ENCODE data around the gene ABCA7. TPM values are rescaled to one million over a fixed set of nuclear protein-coding genes. Genes with fewer than 3 reads are reported as not detected.
"Not testable (repeated sequence)": the region's sequence is repeated elsewhere in the genome, so short reads cannot be mapped to it uniquely, and the experiment has no call there.

ABCA7 gene
- total RNA-seq, 1 donor from 2014 or later, result 9.4 TPM

DNA sequence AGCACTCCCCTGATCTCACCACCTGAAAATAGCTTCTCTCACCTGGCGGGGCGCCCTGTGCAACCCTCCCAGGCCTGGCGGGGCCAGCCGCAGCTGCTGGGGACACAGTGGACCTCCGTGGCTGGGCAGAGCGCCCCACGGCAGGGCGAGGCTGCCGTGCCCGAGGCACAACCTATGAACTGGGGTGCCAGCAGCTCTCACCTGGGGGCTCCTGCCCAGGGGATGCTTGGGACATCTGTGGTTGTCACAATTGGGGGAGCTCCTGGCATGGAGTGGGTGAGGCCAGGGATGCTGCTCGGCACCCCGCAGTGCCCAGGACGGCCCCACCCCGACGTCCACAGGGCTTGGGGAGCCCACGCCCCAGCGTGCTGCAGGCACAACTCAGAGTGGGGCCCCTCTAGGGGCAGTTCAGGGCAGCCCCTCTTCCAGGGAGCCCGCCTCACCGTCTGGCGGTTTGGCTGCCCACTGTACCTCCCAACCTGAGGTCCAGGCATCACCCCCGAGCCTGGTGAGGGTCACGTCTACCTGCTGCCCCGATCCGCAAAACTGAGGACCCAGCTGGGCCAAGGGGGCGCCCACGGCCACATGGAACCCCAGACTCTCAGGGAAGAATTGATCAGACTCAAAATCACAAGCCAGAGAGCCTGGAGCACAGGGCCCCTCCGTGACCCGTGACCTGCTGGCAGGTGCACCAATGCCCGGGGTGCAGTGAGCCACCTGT, 24.7 kb upstream of the ABCA7 start:
- DNase-seq (no peak), ATAC-seq (no peak)
- intact Hi-C loops (cut with micrococcal nuclease), result no loop called here

DNA sequence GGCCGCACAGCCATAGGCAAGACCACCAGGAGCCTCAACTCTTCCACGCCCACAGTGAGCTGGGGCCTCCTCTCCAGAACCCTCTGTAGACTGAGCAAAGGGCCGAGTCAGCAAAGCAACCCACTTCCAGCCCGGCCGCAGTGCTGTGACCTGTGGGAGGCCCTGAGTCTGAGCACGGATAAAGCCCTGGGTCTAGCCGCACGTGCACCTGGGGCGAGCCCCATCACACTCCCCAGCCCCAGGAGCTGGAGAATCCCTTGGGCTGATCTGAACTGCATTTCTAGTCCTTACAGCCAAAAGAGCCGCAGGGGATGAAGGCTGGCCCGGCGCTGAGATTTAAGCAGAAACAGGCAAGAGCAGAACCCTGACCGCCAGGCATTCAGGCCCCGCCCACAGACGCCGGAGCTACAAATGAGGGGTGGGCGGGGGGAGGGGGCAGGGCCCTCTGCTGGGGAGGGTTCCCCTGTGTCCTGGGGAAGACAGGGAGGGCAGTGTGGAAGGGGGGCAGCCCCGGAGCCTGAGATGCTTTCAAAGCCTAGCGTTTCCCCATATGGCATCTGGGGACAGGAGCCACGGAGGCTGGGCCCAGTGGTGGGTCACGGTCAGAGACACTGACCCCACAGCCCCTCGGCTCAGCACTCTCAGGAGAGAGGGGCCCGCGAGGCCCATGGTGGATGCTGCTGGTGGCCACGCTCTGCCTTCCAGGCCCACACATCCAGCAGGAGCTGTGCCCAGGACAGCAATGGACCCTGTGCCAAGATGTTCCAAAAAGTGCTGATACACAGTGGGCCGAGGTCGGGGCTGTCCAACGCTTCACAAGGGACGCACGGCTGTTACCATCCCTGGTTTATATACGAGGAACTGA, 23.9 kb upstream of the ABCA7 start:
- DNase-seq (no peak), ATAC-seq (no peak)
- intact Hi-C loops (cut with micrococcal nuclease), result no loop called here

DNA sequence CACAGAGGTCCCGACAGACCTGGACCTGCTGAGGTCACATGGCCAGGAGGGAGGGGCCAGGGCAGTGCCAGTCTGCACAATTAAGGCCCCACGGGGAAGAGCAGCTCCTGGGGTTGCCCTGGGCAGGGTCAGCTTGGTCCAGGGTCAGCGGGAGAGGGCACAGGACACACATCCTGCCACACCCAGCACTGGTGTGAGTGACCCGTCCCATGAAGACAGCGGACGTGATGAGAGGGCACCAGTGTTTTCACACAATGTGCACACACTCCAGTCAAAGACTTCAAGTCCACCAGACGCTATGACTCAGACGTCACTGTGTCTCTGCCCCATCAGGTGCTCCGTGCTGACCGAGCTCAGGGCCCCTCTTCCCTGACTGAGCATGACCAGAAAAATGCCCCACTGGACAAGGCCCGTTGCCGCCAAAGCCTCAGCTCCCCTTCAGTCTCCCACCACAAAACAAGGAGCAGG, 23.2 kb upstream of the ABCA7 start:
- no peak for ATAC-seq
- DNase-seq, result no peak
- intact Hi-C loops (cut with micrococcal nuclease), result no loop called here

DNA sequence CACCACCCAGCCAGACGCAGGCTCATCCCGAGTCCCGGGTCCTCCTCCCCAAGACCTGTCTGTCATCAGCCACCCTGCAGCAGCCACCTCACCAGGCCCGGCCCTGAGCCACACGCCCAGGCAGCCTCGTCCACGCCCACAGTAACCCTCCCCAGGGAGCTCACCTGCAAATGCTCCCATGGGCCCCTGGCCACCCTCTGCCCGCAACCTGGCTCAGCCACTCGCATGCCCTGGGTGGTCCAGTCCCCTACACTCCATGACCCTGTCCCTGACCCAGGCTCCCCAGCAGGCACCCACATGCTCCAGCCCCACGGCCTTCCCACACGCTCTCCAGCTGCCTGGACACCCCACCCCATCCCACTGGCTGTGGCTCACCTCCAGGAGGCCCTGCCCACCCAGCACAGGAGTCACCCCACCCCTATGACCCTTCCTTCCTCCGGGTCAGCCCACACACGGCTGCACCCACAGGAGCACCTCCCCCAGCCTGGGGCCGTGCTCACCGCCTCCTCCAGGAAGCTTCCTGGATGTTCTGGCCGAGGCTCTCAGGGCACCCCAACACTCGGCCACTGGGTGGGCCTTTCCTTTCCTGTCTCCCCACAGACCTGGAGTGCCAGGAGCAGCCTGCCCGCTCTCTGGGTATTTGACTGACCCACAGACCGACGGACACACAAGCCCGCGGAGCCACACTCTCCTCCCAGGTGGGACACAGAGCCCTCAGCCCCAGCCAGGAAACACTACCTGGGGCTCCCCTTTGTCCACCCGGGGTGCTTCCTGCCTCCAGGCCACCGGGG, 22.6 kb upstream of the ABCA7 start:
- intact Hi-C loops (cut with micrococcal nuclease), result no loop called here
- no peak for DNase-seq
- no peak for ATAC-seq

DNA sequence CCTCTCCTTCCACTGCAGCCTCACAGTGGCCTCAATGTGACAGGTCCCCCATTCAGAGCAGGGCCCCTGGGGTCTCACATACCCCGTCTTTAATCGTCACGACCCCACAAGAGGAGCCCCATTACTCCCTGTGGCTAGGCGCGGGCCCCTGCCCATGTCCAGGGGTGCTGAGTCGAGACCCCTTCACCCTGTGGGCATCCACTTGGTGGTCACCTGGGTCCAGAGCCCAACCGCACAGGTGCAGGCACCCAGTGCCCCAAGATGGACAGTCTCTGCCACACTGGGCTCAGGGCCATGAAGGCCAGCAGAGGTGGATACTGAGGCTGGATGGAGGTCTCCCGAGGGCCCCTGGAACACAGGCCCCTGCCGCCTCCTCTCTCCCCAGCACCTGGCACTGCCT, 22.0 kb upstream of the ABCA7 start:
- ATAC-seq, result no peak
- intact Hi-C loops (cut with micrococcal nuclease), result no loop called here
- DNase-seq, result no peak

DNA sequence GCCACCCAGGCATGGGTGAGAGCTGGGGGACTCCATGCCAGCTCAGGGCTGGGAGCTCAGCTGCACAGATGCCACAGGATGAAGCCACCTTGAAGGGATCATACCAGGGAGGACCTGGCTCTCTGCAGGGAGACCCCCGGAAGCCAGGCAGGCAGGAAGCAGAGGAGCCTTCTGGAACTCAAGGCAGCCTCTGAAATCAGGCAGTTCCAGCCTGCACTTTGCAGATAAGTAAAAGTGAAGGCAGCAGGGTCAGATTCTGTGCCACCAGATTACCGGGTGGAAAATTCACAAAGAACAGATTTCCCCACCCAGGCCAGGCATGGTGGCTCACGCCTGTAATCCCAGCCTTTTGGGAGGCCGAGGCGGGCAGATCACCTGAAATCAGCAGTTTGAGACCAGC, 21.5 kb upstream of the ABCA7 start:
- no peak for ATAC-seq

DNA sequence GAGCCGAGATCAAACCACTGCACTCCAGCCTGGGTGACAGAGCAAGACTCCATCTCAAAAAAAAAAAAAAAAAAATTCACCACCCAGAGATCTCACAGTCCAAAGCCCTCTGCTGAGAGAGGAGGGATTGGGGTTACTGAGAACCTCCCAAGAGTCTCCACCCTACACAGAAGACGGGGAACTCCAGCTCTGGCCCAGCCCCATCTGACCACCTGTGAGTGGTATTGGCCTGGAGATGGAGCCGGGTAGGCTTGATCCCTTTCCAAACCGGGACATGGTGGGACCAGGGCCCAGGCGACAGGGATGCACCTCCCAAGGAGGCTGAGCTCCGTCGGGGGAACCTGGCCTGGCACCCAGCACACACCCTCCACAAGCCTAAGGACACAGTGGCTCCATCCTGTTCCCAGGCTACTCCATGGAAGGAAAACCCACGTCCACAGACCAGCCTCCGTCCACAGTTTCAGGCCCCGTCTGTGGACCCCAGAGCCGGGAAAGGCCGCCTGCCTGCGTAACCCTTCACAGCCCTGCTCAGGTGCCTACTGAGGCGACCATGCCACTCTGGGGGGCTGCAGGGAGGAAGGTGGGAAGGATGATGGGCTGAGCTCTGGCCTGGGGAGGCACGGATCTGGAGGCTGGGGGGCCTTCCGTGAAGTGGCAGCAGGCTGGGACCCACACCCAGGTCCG, 20.8 kb upstream of the ABCA7 start:
- DNase-seq (no peak), ATAC-seq (no peak)
- intact Hi-C loops (cut with micrococcal nuclease), result no loop called here

More for the DNA sequence above, 21.5 kb upstream of the ABCA7 start:
- intact Hi-C loops (cut with micrococcal nuclease), result no loop called here
- DNase-seq, result no peak

DNA sequence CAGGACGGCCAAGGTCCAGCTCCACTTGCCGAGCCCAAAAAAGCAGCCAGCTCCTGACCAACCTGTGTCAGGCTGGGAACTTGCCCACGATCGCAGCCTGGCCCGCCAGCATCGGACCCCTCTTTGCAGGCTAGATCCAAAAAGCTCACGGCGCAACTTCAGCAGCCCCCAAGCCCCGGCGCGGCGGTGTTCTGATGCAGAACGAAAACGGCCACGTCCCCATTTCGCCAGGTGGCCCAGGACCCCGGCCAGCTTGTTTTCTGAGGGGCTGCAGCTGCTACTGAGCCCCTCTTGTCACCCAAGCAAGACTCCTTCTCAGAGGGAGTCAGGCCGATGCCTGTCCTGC, 20.3 kb upstream of the ABCA7 start:
- ATAC-seq, result no peak
- intact Hi-C loops (cut with micrococcal nuclease), result no loop called here
- DNase-seq, result no peak

DNA sequence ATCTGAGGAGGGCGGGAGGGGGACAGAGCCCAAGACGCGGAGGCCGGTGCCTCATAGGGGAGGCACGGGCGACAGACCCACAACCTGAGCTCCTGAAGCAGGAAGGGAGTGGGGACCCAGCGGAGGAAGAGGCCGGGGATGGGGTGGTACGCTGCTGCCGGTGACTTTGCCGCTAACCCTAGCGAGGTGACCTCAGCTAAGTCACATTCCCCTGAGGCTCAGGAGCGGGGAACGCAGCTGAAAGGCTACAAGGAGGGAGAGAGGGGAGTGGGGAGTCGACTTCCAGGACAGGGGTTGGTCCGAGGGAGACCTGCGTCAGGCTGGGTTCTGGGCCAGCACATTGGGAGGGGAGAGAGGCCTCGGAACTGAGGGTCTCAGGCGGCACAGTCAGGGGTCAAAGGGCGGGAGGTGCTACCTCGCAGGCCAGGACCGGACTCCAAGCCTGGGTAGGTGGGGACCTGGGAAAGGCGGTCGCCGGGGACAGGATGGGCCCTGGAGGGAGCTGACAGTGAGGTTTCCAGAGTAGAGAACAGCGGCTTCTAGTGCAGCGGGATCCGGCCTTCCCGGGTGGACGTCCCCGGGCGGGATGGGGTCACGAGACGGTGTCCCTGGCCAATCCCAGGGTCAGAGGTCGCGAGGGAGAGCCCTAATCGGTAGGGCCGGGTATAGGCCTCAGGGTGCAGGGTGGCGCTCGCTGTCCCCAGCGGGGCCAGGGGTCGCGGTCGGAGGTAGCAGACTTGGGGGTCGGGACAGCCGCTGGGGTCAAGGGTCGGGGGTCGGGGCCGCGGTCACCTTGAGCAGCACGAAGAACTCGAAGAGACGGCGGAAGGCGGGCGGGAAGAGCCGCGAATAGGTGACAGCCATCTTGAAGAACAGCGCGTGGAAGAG, 19.7 kb upstream of the ABCA7 start:
- intact Hi-C loops (cut with micrococcal nuclease), result no loop called here
- no peak for ATAC-seq
- peak; percentile 57 for DNase-seq

DNA sequence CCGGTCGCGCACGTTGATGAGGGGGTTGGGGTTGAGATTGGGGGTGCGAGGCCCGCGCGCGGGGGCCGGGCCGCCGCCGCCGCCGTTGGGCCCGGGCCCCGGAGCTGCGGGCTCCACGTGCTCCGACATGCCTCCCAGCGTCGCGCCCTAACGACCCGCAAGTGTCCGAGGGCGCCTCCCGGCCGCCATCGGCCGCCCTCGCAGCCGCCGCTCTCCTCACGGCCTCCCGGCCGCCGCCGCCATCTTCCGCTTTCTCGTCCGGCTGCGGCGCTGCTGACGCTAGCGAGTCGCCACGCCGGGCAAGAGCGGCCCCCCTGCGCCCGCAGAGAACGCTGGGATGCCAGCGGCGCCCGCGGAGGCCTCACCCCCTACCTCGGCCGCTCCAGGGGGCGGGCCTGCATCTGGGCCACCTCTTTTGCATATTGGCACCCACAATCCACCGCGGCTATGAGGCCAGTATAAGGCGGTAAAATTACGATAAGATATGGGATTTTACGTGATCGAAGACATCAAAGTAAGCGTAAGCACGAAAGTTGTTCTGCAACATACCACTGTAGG, 19.0 kb upstream of the ABCA7 start, which contains the start of gene TMEM259:
Gene TMEM259 (minus strand): TSS at position 256 of the 558 bp plus-strand sequence. CDS start 127 bp downstream, at position 129.
- ATAC-seq, result peak; percentile 91
- intact Hi-C loops (cut with micrococcal nuclease), result no loop called here

DNA sequence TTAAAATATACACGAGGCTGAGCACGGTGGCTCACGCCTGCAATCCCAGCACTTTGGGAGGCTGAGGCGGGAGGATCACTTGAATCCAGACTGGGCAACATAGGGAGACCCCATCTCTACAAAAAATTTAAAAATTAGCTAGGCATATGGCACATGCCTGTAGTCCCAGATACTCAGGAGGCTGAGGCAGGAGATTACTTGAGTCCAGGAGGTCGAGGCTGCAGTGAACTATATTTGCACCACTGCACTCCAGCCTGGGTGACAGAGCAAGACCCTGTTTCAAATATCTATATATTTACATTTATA, 16.1 kb upstream of the ABCA7 start:
- DNase-seq; intact Hi-C loops (cut with micrococcal nuclease); ATAC-seq: not testable (repeated sequence)

More for the DNA sequence above, 19.0 kb upstream of the ABCA7 start, which contains the start of gene TMEM259:
- DNase-seq, result peak; percentile 99

DNA sequence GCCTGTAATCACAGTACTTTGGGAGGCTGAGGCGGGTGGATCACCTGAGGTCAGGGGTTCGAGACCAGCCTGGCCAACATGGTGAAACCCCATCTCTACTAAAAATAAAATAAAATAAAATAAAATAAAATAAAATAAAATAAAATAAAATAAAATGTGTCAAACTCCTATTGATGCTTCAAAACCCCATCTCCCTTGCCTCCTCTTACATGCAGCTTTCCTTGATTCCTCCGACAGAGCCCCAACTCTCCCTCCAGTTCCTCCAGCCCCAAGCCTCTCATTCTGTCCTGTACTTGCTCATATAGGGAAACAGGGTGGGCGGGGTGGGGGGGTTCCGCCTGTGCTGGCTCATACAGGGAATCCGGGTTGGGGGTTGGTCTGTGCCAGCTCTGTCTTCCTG, 14.8 kb upstream of the ABCA7 start:
- DNase-seq; intact Hi-C loops (cut with micrococcal nuclease); ATAC-seq: not testable (repeated sequence)

DNA sequence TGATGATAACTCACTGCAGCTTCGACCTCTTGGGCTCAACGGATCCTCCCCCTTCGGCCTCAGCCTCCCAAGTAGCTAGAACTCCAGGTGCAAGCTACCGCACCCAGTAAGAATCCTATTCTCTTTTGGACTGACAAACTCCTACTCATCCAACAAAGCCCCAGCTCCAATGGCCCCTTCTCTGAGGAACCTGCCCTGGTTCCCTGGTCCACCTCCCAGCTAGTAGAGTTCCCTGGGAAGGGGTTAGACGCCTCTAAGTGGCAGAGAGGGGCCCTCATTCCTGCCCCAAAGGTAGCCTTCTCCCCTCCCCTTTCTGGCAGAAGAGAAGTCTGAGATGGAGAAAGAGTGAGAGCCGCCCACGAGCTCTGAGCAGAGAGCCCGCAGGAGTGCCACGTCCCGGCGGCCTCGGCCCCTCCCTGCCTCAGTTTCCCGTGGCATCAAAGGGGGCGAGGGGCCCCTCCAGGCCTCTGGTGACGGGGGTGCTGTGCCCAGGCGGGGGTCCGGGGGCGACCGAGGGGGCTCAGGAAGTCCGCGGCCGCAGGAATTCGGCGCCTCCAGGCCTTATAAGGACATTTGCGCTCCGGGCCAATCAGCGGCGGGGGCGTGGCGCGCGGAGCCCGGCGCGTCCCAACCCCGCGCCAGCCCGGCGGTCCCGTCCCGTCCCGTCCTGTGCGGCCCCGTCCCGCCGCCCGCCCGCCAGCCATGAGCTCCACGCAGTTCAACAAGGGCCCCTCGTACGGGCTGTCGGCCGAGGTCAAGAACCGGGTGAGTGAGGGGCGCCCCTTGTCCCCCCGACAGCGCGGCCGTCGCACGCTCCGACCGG, 13.7 kb upstream of the ABCA7 start, which contains the start of gene CNN2:
Gene CNN2 (plus strand): TSS at position 649 of the 823 bp plus-strand sequence. CDS start 54 bp downstream, at position 703.
- DNase-seq (peak; percentile 90), ATAC-seq (peak; percentile 78)
- intact Hi-C loops (cut with micrococcal nuclease), result no loop called here

DNA sequence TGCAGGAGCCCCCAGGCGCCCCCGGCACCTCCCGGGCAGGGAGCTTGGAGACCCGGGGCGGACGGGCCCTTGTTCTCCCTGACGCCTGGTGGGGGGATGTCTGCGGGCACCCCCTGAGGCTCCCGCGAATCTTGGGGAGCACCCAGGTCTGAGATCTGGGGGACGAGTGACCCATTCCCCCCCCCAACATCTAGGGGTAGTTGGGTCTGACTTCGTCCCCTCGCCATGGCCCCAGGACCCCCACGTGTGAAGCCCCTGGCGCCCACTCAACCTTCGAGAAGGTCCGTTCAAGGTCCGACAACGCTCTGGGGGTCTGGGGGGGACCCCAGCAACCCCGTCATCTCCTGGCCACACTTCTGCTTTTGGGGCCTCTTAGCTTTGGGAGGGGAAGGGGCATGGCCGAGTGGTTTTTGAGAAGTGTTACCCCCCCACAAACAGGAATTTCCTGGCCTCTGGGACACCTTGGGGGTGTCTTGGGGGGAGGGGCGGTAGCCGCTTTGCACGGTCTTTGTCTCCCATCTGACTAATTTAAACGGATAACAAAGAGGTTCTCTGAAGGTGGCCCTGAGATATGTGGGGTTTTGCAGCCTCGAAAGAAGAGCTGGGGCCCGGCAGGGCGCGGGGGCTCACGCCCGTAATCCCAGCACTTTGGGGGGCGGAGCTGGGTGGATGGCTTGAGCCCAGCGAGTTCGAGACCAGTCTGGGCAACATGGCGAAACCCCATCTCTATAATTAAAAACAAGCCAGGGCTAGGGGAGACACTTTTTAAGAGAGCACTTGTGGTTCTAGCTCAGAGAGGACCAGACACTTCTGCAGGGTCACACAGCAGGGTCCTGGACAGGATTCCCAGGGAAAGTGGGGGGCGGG, 12.9 kb upstream of the ABCA7 start:
- intact Hi-C loops (cut with micrococcal nuclease), result no loop called here
- ATAC-seq, result peak; percentile 4
- DNase-seq, result no peak

DNA sequence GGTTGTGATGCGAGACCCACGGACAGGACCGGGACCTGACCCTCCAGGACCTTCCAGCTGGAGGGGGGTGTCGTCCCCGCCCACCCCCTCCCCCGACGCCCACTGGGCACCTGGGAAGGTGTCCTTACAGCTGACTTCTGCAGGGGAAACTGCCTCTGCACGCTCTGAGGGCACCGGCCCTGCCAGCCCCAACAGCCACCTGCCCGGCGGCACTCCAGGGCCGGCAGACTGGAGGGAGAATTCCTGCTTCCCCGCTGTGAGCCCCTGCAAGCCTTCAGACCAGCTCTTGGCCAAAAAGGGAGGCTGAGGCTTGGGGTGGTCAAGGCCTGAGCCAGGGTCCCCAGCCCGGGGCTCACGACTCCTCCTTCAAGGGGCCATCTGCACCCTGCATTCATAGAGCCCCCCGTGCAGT, 12.3 kb upstream of the ABCA7 start:
- no peak for DNase-seq
- ATAC-seq, result peak; percentile 2

More for the DNA sequence above, 12.3 kb upstream of the ABCA7 start:
- intact Hi-C loops (cut with micrococcal nuclease), result no loop called here

Data from left ventricle myocardium superior (tissue), 1 donor.